ENCODE results near the gene BLOC1S5.
"Not testable (repeated sequence)": the region's sequence is repeated elsewhere in the genome, so short reads cannot be mapped to it uniquely, and the experiment has no call there.

BLOC1S5 gene

DNA sequence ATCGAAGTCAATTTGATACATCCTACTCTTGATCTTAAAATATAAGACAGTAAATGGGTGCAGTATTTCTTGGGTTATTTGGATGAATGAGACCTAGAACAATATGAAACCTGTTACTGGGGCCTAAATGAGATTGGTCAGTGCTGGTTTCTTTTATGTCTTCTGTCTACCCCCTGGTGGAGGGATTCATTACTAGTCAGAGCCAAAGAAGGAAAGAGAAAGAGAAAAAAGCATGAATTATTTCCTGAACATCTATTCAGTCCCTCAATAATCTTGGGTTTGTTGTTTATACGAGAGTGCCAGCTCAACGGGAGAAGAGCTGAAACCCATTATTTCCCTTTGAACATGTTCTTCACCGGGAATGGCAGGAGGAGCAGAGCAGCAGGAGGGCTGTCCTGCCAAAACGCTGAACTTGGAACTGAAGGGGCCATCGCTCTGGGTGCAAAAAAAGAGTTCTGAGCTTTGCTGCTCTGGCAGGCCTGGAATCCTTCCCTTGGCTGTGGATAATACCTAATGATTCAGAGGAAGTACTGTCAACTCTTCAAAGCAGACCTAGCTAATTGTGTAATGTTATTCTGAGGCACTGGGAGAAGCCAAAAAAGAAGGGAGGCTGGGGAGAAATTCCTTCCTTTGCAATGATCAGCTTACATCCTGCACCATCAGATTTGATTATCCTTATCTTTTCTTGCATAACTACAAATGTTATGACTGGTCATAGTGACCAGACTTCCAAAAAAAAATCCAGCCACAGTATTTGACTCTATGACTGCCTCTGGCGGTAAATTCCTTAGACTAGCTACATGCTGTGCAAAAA, 72.0 kb downstream of the BLOC1S5 start:
- TF ChIP-seq PAX5 (IDR thresholded peaks at IDR 0.05; ENCODE audit: insufficient read depth, low read length, severe bottlenecking) (no peak), TAF1 (IDR thresholded peaks at IDR 0.05; ENCODE audit: low read depth, low read length) (no peak), POLR2A (IDR thresholded peaks at IDR 0.05; ENCODE audit: low read depth, low read length) (no peak), SPI1 (IDR thresholded peaks at IDR 0.05; ENCODE audit: low read depth, low read length) (no peak), POLR2AphosphoS5 (IDR thresholded peaks at IDR 0.05; ENCODE audit: low read depth, low read length) (no peak), POU2F2 (IDR thresholded peaks at IDR 0.05; ENCODE audit: low read depth, low read length) (no peak)
- FAIRE-seq, result no peak
- DNase-seq (ENCODE audit: insufficient read length, low spot score), result peak; percentile 41

- FAIRE-seq, result no peak
- no peak for DNase-seq (ENCODE audit: insufficient read length, low spot score)
These were observed 72.7 kb downstream of the BLOC1S5 start for GRCh38 chr6:7991536-7991935.

GRCh38 chr6:7986219-7986618, 78.0 kb downstream of the BLOC1S5 start:
- FAIRE-seq, result no peak
- no peak for DNase-seq (ENCODE audit: insufficient read length, low spot score)
- TF ChIP-seq SPI1 (IDR thresholded peaks at IDR 0.05; ENCODE audit: low read depth, low read length) (no peak), PAX5 (IDR thresholded peaks at IDR 0.05; ENCODE audit: insufficient read depth, low read length, severe bottlenecking) (no peak), TAF1 (IDR thresholded peaks at IDR 0.05; ENCODE audit: low read depth, low read length) (no peak), POLR2AphosphoS5 (IDR thresholded peaks at IDR 0.05; ENCODE audit: low read depth, low read length) (no peak), POU2F2 (IDR thresholded peaks at IDR 0.05; ENCODE audit: low read depth, low read length) (no peak), POLR2A (IDR thresholded peaks at IDR 0.05; ENCODE audit: low read depth, low read length) (no peak)

More at GRCh38 chr6:7991536-7991935, 72.7 kb downstream of the BLOC1S5 start:
- TF ChIP-seq PAX5 (IDR thresholded peaks at IDR 0.05; ENCODE audit: insufficient read depth, low read length, severe bottlenecking), result no peak
- TF ChIP-seq SPI1 (IDR thresholded peaks at IDR 0.05; ENCODE audit: low read depth, low read length), result no peak
- no peak for TF ChIP-seq TAF1 (IDR thresholded peaks at IDR 0.05; ENCODE audit: low read depth, low read length)
- no peak for TF ChIP-seq POLR2A (IDR thresholded peaks at IDR 0.05; ENCODE audit: low read depth, low read length)
- TF ChIP-seq POLR2AphosphoS5 (IDR thresholded peaks at IDR 0.05; ENCODE audit: low read depth, low read length), result no peak
- TF ChIP-seq POU2F2 (IDR thresholded peaks at IDR 0.05; ENCODE audit: low read depth, low read length), result no peak

DNA sequence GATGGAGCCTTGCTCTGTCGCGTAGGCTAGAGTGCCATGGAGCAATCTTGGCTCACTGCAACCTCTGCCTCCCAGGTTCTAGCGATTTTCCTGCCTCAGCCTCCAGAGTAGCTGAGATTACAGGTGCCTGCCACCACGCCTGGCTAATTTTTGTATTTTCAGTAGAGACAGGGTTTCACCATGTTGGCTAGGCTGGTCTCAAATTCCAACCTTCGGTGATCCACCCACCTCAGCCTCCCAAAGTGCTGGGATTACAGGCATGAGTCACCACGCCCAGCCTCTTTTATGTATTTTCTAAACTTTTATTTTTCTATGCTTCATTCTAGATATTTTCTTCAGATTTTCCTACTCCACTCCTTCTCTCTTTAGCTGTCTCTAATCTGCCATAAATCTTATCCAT, 80.2 kb downstream of the BLOC1S5 start:
- not testable (repeated sequence) for DNase-seq (ENCODE audit: insufficient read length, low spot score); FAIRE-seq

DNA sequence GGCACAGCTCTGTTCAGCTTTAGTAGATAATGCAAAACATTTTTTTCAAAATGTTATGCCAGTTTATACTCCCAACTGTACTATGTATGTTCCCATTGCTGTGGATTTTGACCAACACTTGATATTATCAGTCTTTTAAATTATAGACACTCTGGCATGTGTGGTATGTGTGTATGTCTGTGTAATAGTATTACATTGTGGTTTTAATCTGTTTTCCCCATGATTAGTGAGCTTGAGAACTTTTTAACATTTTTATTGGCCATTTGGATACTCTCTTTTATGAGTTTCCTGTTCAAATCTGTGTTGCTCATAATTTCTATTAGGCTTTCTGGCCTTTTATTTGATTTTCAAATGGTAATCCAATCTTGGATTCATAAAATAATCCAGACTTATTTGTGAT, 84.4 kb downstream of the BLOC1S5 start:
- FAIRE-seq (no peak), DNase-seq (ENCODE audit: insufficient read length, low spot score) (no peak)
- no peak for TF ChIP-seq POLR2AphosphoS5 (IDR thresholded peaks at IDR 0.05; ENCODE audit: low read depth, low read length)
- TF ChIP-seq POLR2A (IDR thresholded peaks at IDR 0.05; ENCODE audit: low read depth, low read length), result no peak
- no peak for TF ChIP-seq POU2F2 (IDR thresholded peaks at IDR 0.05; ENCODE audit: low read depth, low read length)
- TF ChIP-seq SPI1 (IDR thresholded peaks at IDR 0.05; ENCODE audit: low read depth, low read length), result no peak
- TF ChIP-seq TAF1 (IDR thresholded peaks at IDR 0.05; ENCODE audit: low read depth, low read length), result no peak
- no peak for TF ChIP-seq PAX5 (IDR thresholded peaks at IDR 0.05; ENCODE audit: insufficient read depth, low read length, severe bottlenecking)

- DNase-seq (ENCODE audit: insufficient read length, low spot score) (no peak), FAIRE-seq (peak; percentile 45)
- TF ChIP-seq POLR2AphosphoS5 (IDR thresholded peaks at IDR 0.05; ENCODE audit: low read depth, low read length), result no peak
- no peak for TF ChIP-seq POLR2A (IDR thresholded peaks at IDR 0.05; ENCODE audit: low read depth, low read length)
- peak; percentile 79 for TF ChIP-seq PAX5 (IDR thresholded peaks at IDR 0.05; ENCODE audit: insufficient read depth, low read length, severe bottlenecking)
- TF ChIP-seq TAF1 (IDR thresholded peaks at IDR 0.05; ENCODE audit: low read depth, low read length), result no peak
- TF ChIP-seq POU2F2 (IDR thresholded peaks at IDR 0.05; ENCODE audit: low read depth, low read length), result no peak
These were observed 85.5 kb downstream of the BLOC1S5 start for GRCh38 chr6:7978736-7979135.

GRCh38 chr6:7976485-7977056, 87.6 kb downstream of the BLOC1S5 start:
- TF ChIP-seq POLR2A (IDR thresholded peaks at IDR 0.05; ENCODE audit: low read depth, low read length), result no peak
- TF ChIP-seq SPI1 (IDR thresholded peaks at IDR 0.05; ENCODE audit: low read depth, low read length), result no peak
- TF ChIP-seq POU2F2 (IDR thresholded peaks at IDR 0.05; ENCODE audit: low read depth, low read length), result no peak
- TF ChIP-seq PAX5 (IDR thresholded peaks at IDR 0.05; ENCODE audit: insufficient read depth, low read length, severe bottlenecking), result no peak
- TF ChIP-seq POLR2AphosphoS5 (IDR thresholded peaks at IDR 0.05; ENCODE audit: low read depth, low read length), result no peak
- no peak for TF ChIP-seq TAF1 (IDR thresholded peaks at IDR 0.05; ENCODE audit: low read depth, low read length)
- DNase-seq (ENCODE audit: insufficient read length, low spot score) (no peak), FAIRE-seq (no peak)

- DNase-seq (ENCODE audit: insufficient read length, low spot score) (no peak), FAIRE-seq (peak; percentile 43)
- no peak for TF ChIP-seq SPI1 (IDR thresholded peaks at IDR 0.05; ENCODE audit: low read depth, low read length)
These were observed 88.4 kb downstream of the BLOC1S5 start for GRCh38 chr6:7975764-7976146.

- TF ChIP-seq POLR2AphosphoS5 (IDR thresholded peaks at IDR 0.05; ENCODE audit: low read depth, low read length) (no peak), POLR2A (IDR thresholded peaks at IDR 0.05; ENCODE audit: low read depth, low read length) (no peak), SPI1 (IDR thresholded peaks at IDR 0.05; ENCODE audit: low read depth, low read length) (no peak), PAX5 (IDR thresholded peaks at IDR 0.05; ENCODE audit: insufficient read depth, low read length, severe bottlenecking) (no peak), TAF1 (IDR thresholded peaks at IDR 0.05; ENCODE audit: low read depth, low read length) (no peak)
- FAIRE-seq (no peak), DNase-seq (ENCODE audit: insufficient read length, low spot score) (no peak)
These were observed 89.0 kb downstream of the BLOC1S5 start for GRCh38 chr6:7974938-7975763.

Measured in GM12891 (cell line).